Non-pigmented ciliary epithelial cell (primary cell): ENCODE data around the gene KCNG2.
"Not testable (repeated sequence)": the region's sequence is repeated elsewhere in the genome, so short reads cannot be mapped to it uniquely, and the experiment has no call there.

ENCODE experiments used
- DNase-seq: peaks from one replicate; pipeline ENCODE4 v3.0.0-alpha.2; 2010; ENCODE audit warnings: low read depth

The KCNG2 gene

DNA sequence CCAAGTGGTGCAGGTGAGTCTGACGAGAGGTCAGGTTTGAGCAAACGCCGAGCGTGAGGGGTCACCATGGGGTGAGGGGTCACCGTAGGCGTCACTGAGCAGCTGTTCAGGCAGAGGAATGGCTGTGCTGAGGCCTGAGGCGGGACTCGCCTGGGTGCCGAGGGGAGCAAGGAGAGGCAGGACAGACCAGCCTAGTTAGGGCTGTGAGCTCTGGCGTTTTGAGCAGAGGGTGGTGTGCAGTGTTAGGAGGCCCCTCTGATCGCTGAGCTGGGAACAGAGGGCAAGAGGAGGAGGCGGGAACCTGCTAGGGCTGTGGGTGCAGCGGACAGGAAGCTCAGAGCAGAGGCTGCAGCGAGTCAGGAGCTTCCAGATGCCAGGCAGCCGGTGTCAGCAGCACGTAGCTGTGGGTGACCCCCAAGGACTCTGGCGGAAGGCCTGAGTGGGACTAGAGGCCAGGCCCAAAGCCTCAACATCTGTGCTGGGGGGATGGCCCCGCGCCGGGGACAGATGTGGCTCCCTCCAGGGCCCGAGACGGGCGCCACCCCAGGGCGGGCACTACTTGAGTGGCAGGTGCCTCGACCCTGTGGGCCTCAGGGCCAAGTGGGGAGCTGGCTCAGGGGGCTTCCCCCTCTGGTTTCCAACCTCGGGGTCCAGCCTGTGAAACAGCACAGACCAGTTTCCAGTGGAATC is 55.7 kb downstream of the KCNG2 start:
- no peak for DNase-seq

DNA sequence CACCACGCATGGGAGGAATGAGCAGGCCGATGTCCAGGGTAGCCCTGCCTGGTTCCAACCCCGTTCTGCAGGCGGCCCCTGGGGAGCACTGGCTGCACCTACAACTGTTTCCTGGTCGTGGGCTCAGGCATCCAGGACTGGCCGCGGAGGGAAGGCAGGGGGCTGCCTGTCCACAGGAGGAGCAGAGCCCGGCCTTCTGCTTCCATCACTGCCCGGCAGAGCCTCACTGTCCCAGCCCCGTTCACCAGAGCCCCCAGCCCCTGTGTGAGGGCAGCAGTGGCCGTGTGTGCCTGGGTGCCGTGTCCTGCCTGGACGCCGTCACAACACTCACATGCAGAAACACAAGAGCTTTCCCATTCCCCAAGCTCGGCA is 56.2 kb downstream of the KCNG2 start:
- DNase-seq, result no peak

DNA sequence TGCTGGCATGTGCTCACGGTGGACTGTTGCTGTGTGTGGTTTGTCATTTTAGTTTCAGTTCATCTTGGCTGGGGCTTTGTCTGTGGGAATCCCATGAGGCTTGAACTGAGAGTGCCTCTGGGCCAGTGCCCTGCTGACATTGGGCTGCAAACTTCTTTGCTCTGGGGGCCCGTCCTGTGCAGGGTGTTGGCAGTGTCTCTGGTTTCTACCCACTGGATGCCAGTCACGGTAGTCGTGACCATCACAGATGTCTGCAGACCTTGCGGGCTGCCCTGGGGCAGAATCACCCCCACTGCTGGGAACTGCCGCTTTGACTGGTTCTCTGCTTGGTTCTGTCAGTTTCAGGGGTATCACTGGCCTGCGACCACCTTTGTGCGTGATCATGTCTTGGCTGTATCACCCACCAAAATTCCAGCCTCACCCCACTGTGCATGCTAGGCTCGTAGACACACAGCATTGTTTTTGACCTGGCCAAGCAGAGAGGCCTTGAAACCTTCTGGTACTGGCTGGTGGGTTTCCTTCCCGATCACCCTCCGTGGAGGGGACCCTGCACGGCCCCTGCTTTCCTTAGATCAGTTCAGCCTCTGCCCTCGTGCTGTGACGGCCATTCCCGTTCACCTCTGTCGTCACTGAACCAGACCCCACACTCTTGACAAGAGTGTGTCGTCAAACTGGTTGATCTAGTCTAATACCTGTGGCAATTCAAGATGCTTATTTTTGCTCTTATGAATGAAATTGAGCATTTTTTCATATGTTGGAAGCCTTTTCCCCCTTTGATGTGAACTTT is 57.6 kb downstream of the KCNG2 start:
- no peak for DNase-seq

DNA sequence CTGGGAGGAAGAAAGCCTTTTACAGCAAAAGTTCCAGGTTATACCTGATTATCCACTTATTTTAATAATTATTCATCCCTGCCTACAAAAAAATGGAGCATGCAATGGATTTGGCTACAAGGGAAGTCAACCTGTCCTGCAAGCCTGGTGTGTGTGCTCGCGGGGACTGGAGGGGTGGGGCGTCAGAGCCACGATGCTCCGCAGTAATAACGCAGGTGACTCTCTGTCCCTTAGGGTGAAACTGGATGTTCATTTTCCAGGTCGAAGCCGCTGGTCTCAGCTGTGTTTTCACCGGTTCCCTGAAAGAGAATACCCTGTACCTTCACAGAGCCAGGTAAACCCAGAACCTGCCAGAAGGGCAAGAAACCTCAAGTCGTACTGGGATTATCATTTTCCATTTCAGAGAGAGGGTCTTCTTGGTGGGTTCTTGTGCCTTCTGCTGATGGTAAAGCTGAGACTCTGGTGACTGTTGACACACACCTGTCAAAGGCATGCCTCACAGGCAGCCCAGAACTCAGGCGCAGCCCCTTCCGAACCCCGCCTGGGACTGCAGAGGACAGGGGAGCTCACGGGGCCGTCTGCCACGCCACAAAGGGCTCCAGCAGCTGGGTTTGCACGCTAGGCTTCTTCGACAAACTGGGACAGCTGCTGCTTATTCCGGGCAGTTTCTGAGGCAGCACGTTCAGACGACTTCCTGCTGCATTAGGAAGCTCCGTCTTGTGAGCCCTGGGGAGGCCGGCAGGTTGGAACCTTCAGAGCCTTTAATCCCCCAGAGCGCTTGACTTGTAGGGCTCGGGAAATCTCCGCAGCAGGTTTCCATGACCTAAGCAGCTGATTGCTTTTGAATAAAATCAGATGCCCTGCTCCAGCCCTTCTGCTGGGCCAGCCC is 58.6 kb downstream of the KCNG2 start:
- DNase-seq, result peak; percentile 5

DNA sequence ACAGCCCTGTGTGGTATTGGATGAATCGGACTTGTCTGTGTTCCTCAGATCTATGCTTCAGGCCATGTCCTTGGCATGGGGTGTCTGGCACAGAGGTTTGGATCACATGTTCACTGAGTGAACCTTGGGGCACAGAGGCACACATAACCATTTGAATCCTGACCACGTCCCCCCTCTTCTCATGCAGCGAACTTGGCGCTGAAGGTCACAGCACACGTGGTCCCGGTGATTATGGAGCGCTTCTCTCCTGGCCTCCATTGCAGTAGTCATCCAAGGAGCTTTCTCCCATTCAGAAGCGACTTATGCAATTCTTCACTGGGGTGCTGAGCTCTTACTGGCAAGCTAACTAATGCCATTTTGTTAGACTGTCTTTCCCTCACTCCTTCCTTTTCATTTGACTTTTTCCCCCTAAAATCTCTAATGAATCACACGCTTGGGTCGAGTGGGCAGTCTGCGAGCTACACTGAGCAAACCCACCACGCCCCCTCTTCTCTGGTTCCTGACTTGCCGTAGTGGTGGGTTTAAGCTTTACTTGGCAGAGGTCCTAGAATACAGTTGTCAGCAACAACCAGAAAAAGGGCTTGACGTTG is 59.4 kb downstream of the KCNG2 start:
- peak; percentile 13 for DNase-seq

DNA sequence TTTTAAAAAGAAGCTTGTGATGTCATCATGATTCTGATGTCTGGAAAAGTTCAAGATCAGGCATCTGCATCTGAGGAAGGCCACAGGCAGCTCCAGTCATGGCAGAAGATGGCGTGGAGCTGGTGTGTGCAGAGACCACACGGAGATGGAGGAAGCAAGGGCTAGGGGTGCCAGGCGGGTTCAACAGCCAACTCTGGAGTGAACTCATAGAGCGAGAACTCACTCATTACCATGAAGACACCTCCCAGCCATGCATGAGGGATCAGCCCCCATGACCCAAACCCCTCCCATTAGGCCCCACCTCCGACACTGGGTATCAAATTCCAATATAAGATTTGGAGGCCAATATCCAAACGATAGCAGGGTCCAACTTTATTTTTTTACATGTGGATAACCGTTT is 61.6 kb downstream of the KCNG2 start:
- no peak for DNase-seq

DNA sequence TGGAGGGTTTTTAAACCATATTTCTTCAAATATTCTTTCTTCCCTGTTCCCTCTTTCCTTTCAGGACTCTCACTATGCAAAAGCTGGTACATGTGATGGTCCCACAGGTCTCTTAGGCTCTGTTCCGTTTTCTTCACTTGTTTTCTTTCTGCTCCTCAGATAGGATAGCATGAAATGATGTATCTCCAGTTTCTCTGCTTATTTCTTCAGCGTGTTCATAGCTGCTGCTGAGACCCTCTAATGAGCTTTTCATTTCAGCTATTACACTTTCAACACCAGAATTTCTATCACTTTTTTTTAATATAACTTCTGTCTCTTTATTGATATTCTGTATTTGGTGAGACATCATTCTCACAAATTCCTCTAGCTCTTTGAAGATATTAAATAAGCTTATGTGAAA is 63.9 kb downstream of the KCNG2 start:
- no peak for DNase-seq

DNA sequence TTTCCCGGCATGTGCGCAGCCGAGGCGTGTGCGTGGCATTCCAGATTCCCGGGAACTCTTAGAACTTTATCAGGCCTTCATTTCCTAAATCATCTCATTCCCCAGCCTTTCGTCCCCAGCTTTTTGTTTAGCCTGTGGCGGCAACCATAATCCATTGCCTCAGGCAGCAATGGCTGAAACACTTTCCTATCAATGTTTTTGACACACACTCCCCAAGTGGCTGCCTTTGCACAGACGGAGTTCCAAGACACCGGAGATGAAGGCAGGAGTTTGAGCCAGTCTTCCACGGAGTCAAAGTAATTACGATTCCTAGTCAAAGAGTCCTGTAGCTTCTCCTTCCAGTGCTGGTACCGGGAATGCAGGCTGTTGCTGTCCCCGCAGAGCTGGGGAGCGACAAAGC is 64.8 kb downstream of the KCNG2 start:
- DNase-seq, result no peak

DNA sequence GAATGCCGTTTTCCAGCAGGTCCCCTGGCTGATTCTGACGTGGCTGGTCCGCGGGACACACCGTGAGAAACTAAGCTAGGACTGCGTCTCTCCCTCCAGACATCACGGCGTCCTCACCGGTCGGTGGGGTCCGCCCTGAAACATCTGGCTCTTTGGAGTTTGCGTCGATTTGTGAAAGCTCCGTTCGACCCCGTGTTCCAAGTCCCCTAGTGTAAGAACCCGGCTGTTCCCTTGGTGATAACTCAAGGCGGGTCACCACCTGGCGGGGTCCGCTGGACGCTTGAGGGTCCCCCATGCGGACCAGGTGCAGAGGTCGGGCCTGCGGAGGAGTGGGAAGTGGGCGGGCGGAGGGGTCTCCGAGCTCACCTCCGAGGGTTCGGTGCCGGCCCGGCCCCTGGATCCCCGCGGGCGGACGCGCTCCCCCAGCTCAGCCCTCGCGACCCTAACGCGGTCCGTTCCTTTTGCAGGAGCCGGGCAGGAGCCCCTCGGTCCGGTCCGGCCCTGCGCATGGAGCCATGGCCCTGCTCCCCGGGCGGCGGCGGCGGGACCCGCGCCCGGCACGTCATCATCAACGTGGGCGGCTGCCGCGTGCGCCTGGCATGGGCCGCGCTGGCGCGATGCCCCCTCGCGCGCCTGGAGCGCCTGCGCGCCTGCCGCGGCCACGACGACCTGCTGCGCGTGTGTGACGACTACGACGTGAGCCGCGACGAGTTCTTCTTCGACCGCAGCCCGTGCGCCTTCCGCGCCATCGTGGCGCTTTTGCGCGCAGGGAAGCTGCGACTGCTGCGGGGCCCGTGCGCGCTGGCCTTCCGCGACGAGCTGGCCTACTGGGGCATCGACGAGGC is 65.6 kb downstream of the KCNG2 start:
- DNase-seq, result no peak

DNA sequence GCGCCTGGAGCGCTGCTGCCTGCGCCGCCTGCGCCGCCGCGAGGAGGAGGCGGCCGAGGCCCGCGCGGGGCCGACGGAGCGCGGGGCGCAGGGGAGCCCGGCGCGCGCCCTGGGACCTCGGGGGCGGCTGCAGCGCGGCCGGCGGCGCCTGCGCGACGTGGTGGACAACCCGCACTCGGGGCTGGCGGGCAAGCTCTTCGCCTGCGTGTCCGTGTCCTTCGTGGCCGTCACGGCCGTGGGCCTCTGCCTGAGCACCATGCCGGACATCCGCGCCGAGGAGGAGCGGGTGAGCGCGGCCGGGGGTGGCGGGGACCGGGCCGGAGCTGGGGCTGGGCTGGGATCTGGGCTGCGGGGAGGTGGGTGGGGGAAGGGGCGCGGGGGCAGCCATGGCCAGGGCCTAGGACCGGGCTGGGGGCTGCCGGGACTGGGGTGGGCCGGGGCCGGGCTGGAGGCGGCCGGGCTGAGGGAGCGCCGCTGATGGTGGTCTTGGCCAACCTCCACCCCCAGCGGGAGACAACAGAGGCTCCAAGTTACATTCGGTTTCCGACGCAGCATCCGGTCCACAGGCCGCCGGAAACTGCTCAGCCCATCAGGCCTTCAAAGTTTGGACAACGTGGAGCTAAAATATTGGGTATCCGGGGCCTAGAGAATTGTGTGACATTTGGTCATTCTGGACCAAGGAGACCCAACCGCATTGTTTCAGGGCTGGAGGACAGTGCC is 66.4 kb downstream of the KCNG2 start:
- DNase-seq, result no peak

DNA sequence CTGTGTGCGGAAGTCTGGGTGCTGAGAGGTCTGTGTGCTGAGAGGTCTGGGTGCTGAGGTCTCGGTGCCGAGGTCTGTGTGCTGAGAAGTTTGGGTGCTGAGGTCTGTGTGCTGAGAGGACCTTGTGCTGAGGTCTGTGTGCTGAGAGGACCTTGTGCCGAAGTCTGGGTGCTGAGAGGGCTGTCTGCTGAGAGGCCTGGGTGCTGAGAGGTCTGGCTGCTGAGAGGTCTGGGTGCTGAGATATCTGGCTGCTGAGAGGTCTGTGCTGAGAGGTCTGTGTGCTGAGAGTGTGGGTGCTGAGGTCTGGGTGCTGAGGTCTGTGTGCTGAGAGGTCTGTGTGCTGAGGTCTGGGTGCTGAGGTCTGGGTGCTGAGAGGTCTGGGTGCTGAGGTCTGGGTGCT is 67.2 kb downstream of the KCNG2 start:
- not testable (repeated sequence) for DNase-seq

DNA sequence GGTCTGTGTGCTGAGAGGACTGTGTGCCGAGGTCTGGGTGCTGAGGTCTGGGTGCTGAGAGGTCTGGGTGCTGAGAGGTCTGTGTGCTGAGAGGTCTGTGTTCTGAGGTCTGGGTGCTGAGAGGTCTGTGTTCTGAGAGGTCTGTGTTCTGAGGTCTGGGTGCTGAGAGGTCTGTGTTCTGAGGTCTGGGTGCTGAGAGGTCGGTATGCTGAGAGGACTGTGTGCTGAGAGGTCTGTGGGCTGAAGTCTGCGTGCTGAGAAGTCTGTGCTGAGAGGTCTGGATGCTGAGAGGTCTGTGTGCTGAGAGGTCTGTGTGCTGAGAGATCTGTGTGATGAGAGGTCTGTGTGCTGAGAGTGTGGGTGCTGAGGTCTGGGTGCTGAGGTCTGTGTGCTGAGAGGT is 68.2 kb downstream of the KCNG2 start:
- DNase-seq, result not testable (repeated sequence)

DNA sequence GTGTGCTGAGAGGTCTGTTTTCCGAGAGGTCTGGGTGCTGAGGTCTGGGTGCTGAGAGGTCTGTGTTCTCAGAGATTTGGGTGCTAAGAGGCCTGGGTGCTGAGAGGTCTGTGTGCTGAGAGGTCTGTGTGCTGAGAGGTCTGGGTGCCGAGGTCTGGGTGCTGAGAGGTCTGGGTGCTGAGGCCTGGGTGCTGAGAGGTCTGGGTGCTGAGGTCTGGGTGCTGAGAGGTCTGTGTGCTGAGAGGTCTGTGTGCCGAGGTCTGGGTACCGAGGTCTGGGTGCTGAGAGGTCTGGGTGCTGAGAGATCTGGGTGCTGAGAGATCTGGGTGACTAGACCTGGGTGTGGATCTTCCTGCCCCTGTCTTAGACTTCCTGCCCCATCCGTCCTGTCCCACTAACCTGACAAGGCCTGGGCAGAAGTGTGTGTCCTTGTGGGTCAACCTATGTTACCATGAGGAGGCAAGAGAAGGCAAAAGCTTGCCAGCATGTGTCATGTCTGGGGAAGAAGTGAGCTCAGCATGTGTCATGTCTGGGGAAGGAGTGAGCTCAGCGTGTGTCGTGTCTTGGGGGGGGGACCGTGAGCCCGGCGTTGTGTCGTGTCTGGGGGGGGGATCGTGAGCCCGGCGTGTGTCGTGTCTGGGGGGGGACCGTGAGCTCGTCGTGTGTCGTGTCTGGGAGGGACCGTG is 69.3 kb downstream of the KCNG2 start:
- peak; percentile 4 for DNase-seq

DNA sequence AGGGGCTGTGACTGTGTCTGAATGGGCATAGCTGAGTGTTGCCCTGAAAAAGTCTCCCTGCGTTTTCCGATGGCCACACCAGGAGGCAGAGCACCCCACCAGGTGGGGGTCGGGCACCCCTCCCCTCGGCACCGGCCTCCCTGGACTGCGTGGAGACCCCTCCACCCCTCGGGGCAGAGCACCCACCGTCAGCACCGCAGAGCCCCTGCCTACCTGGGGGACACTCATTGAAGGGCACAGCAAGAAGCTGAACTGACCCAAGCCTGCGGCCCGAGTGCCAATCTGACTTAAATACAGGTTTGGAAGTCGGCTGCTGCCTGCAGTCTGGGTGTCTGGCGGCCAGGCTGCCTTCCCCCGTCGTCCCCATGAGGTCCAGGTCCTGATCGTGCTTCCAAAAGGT is 69.9 kb downstream of the KCNG2 start:
- no peak for DNase-seq

DNA sequence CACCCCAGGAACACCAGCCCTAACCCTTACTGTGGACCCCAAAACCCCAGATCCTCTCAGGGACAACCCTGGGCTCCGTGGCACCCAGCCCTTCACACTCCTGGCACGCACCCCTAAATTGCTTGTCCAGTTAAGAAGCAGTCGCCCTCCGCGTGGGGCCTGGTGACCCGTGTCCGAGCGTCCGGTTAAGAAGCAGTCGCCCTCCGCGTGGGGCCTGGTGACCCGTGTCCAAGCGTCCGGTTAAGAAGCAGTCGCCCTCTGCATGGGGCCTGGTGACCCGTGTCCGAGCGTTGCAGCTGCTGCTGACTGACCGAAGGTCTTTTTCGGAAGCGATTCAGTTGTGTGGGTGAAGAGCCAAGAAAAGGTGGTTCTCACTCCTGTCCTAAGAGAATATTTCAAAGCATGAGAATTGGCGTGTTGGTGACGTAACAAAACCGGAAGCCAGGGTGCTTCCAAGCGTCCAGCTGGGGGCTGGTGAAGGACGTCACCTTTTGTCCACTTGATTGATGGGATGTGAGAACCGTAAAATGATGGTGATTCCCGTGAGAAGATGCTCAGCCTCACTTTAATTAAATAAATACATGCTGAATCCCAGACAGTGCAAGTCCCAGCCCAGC is 70.5 kb downstream of the KCNG2 start:
- DNase-seq, result no peak

DNA sequence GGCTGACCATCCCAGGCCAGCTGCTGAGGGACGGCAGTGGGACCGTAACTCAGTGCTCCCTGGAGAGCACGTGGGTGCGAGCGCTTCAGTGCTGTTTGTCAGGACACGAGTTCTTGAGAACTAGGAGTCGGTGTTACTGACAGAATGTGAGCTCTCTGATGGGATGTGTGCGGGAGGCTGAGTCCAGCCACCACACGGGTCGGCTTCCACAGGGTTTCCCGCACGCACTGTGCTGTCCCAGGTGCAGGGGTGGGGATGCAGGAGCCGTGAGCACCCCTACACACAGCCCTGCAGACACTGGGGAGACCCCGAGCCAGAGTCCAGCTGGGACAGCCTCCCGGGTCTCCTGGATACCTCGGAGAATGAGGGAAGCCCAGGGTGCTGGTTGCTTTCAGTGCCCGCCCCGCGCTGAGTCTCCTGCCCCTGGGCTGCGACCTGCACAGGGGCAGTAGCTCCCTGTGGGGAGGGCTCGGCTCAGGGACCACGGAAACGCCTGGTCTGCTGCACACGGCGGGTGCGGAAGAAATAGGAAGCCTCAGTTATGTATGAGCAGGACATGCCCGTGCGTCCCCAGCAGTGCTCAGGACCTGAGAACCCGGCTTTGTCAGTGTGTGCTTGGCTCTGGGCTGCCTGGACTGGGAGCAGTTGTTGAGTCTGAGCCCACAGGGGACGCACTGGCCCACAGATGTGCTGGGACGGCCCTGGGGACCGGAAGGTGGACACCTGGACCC is 71.2 kb downstream of the KCNG2 start:
- DNase-seq, result no peak

DNA sequence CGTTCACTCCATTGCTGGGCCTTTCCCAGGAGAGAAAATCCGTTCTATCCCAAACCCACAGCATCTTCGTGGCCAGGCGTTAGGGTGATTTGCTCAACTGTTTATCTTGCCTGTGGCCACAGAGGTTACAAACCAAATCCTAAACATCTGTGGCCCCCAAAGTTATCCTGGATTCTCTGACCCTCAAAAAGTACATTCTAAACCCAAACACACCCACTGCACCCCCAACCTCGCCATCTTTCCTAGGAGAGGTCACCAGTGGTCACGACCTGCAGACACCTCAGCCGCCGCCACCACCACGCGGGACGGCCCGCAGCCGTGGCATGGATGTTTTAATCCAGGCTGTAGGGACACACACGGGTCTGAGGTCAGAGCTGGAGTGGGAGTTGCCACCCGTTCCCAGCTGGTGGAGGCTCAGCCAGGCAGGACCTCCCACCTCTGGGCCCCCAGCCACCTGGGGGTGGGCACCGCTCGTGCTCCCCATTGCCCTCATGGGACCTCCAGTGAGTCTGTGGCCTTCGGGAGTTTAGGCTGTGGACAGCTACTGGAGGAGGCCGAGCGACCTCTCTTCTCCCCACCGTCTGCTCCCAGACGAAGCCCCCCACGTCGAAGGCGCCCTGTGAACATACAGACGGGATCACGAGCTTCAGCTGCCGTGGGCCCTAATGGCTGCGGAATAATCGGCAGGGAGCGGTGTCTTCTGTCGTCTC is 72.0 kb downstream of the KCNG2 start:
- no peak for DNase-seq

DNA sequence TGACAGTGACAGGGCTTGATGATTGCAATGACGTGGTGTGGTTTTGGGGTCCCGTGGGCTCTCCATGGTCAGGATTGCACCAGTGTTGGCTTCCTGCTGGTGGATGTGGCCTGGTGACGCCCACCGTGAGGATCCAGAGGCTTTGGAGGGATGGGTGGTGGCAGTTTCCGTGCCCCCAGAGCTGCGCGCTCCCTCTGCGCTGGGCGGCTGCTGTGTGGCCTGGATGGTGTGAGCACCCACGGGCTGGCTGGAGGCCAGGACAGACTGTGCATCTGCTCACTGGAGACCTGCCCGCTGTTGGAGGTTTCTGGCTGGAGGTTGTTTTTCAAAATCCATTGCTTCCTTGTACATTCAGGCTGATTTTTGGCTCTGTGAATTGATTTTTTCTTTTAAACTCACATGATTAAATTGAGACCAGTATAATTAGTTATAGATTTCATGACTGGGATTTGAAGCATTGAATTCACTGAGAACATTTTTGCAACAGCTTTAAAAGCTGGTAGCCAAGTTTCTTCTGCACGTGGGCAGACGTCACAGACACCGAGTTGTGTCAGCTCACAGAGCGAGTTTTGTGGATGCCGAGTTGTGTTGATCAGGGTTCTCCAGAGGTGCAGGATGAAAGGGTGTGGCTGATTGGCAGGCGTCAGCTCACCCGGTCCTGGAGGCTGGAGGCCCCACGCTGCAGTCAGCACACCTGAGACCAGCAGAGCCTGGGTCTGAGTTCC is 72.7 kb downstream of the KCNG2 start:
- DNase-seq, result no peak
